ENCODE results near the gene CCND1. TPM values are rescaled to one million over a fixed set of nuclear protein-coding genes. Genes with fewer than 3 reads are reported as not detected.

CCND1 gene
- total RNA-seq, 1 experiment from 2014 or later = 372 TPM

DNA sequence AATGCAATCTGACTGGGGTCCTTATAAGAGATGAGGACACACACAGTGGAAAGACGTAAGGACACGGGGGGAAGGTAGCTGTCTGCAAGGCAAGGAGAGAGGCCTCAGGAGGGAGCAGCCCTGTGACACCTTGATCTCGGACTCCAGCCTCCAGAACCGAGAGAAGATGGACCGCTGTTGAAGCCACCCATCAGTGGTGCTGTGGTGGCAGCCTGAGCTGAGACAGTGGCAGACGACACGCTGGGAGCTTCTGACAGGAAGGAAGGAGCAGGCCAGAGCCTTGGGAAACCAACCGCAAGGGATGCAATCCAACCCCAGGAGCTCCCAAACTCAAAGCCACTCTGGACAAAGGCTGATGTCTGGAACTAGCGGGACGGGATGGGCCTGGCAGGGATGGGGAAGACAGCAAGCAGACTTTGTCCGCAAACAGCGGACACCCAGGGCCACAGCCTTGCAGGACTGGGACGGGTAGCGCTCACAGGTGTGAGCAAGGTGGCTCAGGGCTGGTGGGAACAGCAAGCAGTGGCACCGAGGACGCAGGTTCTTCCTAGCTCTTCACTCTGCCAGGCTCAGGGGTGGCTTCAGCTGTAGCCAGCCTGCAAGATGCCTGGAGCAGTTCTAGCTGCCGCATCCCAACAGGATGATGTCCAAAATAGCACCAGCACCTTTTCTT lies 23.3 kb downstream of the CCND1 start:
- no peak overlapping the region for H4K91ac ChIP-seq (ENCODE audit: insufficient read length, low read depth, low read length)
- H4K5ac ChIP-seq (ENCODE audit: insufficient read length, low read depth, low read length) = no peak overlapping the region
- H3K14ac ChIP-seq (ENCODE audit: insufficient read depth, low read length) = no peak overlapping the region
- H3K18ac ChIP-seq (ENCODE audit: insufficient read length, low read depth, low read length) = no peak overlapping the region
- no peaks in the 10 kb centered on the region for H3K79me2 ChIP-seq (ENCODE audit: insufficient read depth, low read length)
- Mint-ChIP-seq H3K4me1 (peaks cover 14 to 19% of the 10 kb centered on the region in 2 experiments; a peak in 3 of 4 replicates), H3K9me3 (no peaks in the 10 kb centered on the region), H3K4me3 (no peak overlapping the region), H3K27ac (peak overlapping the region in 2 of 3 experiments; percentile 34 to 79; a peak in 3 of 7 replicates), H3K27me3 (ENCODE audit: low read depth) (no peaks in the 10 kb centered on the region), H3K36me3 (ENCODE audit: insufficient read depth in 1 of 3, low read depth in 3 of 3) (peaks cover 16 to 35% (median 31%) of the 10 kb centered on the region in 3 experiments; a peak in 6 of 7 replicates)
- no peak for DNase-seq
- H3K27ac ChIP-seq (ENCODE audit: insufficient read length, low read depth, low read length) = no peak overlapping the region
- no peak overlapping the region for H2AFZ ChIP-seq (ENCODE audit: low read length)
- H2BK5ac ChIP-seq (ENCODE audit: insufficient read length, low read length) = no peak overlapping the region
- no CpG with 5 or more reads among the region's 17 CpGs for WGBS (ENCODE audit: extremely low coverage, insufficient read length, low lambda C conversion rate)
- H3K27me3 ChIP-seq (ENCODE audit: insufficient read depth, low read length) = no peaks in the 10 kb centered on the region
- no peak overlapping the region for H3K56ac ChIP-seq (ENCODE audit: insufficient read length, low read depth, low read length)
- no peak overlapping the region for H3K9ac ChIP-seq (ENCODE audit: extremely low read depth, insufficient read length, low read length)
- no peak overlapping the region for H3K23ac ChIP-seq (ENCODE audit: insufficient read length, low read depth, low read length)
- H3K23me2 ChIP-seq (ENCODE audit: insufficient read length, low read depth, low read length, poor library complexity, severe bottlenecking) = no peaks in the 10 kb centered on the region
- H4K8ac ChIP-seq (replicated peaks; ENCODE audit: insufficient read length, low read depth, low read length) = no peak overlapping the region
- no peak overlapping the region for H2BK15ac ChIP-seq (ENCODE audit: low read depth, low read length)
- H3K79me1 ChIP-seq (ENCODE audit: insufficient read depth, low read depth, low read length, poor library complexity, severe bottlenecking) = no peaks in the 10 kb centered on the region
- H3K4me1 ChIP-seq (ENCODE audit: insufficient read depth, low read length) = no peaks in the 10 kb centered on the region
- H2BK120ac ChIP-seq (ENCODE audit: low read depth, low read length, poor library complexity, severe bottlenecking) = no peak overlapping the region
- H3K4me2 ChIP-seq (ENCODE audit: insufficient read depth, insufficient read length, low read length) = no peak overlapping the region
- no peak overlapping the region for H3K4ac ChIP-seq (ENCODE audit: low read depth, low read length)
- H2AK5ac ChIP-seq (ENCODE audit: insufficient read length, low read length) = no peak overlapping the region
- H2BK12ac ChIP-seq (ENCODE audit: insufficient read length, low read depth, low read length) = no peak overlapping the region
- H4K20me1 ChIP-seq (ENCODE audit: control insufficient read depth, insufficient read depth, insufficient read length) = no peaks in the 10 kb centered on the region
- no peak overlapping the region for H3T11ph ChIP-seq (ENCODE audit: low read length)
- H3K9me3 ChIP-seq (ENCODE audit: control insufficient read depth, low read depth, low read length) = no peaks in the 10 kb centered on the region
- TF ChIP-seq, protein P1, sequence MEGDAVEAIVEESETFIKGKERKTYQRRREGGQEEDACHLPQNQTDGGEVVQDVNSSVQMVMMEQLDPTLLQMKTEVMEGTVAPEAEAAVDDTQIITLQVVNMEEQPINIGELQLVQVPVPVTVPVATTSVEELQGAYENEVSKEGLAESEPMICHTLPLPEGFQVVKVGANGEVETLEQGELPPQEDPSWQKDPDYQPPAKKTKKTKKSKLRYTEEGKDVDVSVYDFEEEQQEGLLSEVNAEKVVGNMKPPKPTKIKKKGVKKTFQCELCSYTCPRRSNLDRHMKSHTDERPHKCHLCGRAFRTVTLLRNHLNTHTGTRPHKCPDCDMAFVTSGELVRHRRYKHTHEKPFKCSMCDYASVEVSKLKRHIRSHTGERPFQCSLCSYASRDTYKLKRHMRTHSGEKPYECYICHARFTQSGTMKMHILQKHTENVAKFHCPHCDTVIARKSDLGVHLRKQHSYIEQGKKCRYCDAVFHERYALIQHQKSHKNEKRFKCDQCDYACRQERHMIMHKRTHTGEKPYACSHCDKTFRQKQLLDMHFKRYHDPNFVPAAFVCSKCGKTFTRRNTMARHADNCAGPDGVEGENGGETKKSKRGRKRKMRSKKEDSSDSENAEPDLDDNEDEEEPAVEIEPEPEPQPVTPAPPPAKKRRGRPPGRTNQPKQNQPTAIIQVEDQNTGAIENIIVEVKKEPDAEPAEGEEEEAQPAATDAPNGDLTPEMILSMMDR (conservative IDR thresholded peaks at IDR 0.05) = no peak
- no peak overlapping the region for H2BK20ac ChIP-seq (ENCODE audit: low read depth, low read length, poor library complexity, severe bottlenecking)
